ENCODE results near the gene PRMT7.
"Not testable (repeated sequence)": the region's sequence is repeated elsewhere in the genome, so short reads cannot be mapped to it uniquely, and the experiment has no call there.

Gene PRMT7

DNA sequence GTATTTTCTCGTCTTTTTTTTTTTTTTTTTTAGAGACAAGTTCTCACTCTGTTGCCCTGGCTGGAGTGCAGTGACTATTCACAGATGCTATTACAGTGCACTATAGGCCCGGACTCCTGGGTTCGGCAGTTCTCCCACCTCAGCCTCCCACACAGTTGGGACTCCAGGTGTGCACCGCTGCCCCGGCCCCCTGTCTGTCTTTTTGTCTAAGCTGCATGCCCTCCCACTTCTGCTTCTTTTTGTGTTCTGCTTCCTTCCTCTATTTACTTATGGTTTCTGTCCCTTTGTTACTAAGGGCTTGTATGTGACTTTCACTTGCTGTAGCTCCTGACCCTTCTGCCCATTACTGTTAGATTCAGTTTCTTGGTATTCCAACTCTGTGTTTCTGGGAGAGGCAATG lies 26.0 kb upstream of the PRMT7 start:
- peak in 1 of 2 donors; percentile 9 for ATAC-seq

DNA sequence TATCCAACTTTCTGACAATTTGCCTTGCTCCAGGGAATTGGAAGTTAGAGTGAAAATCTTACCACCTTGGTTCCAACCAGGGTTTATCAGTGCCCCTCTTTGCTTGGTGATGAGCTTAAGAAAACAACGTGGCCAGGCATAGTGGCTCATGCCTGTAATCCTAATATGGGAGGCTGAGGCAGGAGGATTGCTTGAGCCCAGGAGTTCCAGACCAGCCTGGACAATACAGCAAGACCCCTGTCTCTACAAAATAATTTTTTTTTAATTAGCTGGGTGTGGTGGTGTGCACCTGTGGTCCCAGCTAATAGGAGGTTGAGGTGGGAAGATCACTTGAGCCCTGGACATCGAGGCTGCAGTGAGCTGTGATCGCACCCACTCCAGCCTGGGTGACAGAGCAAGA lies 25.1 kb upstream of the PRMT7 start:
- ATAC-seq: no peak

DNA sequence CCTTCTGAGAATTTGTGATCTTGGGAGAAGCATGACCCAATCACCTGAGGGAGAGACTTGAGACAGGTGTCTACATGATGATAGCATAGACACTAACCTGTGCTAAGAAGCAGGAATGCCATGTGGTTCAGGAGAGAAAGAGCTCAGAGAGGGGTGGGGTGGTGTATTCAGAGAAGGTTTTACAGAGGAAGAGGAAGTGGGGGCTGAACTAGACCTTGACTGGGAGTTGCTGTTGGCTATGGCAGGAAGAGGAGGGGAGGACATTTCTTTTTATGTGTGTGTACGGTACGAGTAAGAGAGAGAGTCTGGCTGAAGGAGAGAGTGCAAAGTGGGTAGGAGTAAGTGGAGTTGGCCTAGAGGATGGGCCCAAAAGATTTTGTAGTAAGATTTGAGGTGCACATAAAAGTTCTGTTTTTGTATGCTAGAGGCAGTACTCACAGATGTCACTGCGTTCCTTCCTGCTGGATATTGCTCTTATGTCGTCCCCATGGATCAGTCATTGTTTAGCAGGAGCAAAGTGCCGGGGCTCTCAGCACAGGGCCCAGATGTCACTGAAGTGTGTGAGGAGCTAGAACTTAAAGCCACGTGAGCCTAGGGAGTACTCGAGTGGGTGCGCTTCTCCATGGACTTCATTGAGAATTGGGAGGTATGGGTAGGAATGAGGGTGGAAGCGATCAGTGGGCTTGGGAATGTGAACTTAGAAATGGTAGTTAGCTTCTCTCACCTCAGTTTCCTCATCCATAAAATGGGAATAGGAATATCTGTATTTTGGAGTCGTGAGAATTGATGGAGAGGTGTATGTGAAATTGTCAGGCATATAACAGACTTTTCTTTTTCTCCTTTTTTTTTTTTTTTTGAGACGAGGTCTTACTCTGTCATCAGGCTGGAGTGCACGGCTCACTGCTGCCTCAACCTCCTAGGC lies 24.4 kb upstream of the PRMT7 start:
- peak; percentile 8 to 31 for ATAC-seq

DNA sequence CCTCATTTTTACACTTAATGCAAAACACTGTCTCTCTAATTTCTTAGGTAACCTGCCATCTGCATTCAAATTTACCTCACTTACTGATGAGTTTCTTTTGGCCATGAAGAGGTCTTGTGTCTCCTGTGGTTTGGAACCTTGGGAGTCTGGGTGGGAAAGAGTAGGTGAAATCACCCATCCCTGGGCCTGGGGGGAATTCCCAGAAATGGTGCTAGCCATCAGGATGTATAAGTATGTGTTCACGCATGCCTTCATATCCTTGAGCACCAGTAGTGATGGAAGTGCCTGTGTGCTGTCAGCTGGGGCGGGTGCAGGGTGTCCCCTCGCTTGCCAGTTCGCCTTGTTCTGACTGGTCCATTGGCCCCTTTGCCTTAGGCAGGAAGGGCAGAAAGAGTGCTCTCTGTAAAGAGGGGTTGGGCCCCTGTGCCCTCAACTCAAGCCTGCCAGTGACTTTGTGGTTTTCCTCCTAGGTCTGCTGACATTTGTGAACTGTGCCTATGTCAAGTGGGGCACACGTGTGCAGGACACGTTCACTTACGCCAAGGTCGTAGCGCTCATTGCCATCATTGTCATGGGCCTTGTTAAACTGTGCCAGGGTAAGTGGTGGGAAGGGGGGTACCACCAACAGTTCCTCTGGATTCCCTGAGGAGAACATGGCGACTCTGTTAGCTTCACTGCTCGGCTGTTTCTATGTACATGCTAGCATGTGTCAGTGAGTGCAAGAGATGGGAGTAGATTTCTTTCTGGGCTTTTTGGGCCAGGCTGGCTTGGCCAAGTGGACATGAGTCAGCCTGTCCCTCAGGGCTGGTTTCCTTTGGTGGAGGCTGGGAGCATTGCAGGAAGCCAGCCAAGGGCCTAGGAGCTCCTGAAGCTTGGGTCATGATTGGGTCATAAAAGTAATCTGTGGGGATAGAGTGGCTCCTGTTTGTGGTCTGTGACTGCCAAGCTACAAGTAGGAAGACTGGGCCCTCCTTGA lies 23.3 kb upstream of the PRMT7 start:
- ATAC-seq: peak in 1 of 2 donors; percentile 15

DNA sequence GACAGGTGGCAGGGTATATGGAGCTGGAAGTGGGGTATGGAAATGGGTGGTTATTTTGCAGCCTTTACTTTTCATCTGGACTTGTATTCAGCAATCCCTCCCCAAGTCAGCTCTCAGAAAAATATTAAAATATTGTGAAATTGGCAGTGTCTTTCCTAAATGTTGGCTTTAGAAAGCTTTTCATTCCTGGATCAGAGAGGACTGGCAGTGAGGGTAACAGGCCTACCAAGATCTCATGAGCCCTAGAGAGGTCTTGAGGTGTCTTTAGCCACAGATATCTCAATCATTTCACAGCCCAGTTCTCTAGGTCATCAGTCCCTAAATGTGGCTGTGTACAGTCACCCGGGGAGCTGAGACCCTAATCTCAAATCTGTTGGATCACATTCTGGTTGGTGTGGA lies 22.6 kb upstream of the PRMT7 start:
- ATAC-seq: no peak

DNA sequence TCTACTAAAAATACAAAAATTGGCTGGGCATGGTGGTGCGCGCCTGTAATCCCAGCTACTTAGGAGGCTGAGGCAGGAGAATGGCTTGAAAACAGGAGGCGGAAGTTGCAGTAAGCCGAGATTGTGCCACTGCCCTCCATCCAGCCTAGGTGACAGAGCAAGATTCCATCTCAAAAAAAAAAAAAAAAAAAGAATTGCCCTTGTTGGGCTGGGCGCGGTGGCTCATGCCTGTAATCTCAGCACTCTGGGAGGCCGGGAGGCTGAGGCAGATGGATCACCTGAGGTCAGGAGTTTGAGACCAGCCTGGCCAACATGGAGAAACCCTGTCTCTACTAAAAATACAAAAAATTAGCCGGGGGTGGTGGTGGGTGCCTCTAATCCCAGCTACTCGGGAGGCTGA lies 22.0 kb upstream of the PRMT7 start:
- not testable (repeated sequence) for ATAC-seq

DNA sequence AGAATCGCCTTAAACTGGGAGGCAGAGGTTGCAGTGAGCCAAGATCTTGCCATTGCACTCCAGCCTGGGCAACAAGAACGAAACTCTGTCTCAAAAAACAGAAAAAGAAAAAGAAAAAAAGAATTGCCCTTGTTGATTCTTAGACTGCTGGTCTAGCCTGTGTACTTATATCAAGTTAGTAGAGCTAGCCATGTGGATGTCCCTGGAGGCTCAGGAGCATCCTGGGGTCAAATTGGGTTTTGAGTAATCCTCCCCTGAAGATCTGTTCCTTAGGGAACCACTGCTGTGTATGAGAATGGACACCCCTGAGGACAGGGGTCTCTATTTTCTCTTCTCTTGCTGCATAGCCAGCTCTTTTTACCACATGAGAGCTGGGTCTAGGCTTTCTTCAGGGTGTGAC lies 21.6 kb upstream of the PRMT7 start:
- no peak for ATAC-seq

DNA sequence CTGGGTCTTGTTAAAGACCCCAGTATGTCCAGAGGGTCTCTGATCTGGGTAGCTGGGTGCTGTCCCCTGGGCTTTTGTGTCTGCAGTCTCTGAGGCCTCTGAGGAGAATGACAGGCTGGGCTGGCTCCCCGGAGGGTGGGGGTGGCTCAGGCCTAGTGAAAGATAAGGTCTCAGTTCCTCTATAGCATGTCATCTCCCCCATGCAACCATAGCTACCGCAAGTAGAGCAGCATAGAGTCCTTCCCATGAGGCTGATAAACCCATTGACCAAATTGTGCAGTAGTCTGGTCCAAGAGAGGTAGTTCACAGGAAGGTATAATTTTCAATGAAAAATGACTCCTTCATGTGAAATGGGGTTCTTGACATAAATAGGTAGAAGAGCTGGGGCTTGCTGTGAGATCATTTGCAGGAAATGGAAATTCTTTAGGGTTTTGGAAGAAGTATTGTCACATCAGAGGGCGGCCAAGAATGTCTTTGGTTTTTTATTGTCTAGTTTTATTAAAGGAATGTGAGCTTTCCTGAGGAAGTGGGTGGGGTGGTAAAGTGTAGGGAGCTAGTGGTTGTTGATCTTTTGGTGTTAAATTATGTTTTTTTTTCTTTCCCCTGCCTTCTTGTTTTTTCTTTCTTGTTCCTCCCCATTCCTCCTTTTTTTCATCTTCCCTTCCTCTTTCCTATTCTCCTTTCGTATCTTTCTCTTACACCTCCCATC lies 21.0 kb upstream of the PRMT7 start:
- ATAC-seq: peak; percentile 84 to 86

DNA sequence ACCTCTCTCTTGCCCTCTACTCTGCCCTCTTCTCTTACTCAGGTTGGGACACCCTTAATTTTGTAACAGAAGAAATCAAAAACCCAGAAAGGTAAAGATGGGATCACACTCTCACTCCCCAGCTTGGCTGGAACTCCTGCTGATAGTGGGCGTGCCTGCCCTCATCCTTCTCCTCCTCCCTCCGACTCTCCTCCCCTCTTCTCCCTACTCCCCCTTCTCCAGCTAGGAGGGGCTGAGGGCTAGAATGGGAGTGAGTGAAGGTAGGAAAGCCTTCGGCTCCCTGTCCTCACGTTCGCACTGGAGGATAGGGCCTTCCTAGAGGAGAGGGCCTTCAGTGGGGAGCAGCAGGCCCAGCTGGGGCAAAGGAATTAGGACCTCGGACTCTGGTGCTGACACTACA lies 20.4 kb upstream of the PRMT7 start:
- no peak for ATAC-seq

DNA sequence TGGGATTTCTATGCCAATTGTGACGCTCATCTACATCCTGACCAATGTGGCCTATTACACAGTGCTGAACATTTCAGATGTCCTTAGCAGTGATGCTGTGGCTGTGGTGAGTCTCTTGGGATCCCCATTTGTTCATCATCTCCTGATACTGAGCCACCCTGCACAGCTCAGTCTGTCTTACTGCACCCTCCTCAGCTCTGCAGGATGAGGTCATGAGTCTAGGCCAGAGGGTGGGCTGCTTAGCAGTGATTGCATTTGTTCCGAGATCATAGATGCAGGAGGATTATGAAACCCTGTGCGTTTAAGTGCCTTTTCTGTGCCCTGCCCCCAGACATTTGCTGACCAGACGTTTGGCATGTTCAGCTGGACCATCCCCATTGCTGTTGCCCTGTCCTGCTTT lies 19.6 kb upstream of the PRMT7 start:
- no peak for ATAC-seq

DNA sequence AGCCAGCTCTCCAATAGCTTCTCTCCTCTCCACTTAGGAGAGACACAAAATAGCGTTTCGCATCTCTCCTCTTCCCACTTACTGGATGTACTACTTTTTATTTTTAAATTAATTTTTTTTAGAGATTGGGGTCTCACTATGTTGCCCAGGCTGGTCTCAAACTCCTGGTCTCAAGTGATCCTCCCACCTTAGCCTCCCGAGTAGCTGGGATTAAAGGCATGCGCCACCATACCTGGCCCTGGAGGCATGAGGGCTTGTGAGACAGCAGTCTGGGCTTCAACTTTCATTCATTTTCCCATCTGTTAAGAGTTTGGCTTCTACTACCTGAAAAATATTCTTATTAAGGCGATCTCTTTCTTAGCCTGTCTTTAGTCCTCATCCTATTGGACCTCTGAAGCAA lies 18.4 kb upstream of the PRMT7 start:
- ATAC-seq: no peak

DNA sequence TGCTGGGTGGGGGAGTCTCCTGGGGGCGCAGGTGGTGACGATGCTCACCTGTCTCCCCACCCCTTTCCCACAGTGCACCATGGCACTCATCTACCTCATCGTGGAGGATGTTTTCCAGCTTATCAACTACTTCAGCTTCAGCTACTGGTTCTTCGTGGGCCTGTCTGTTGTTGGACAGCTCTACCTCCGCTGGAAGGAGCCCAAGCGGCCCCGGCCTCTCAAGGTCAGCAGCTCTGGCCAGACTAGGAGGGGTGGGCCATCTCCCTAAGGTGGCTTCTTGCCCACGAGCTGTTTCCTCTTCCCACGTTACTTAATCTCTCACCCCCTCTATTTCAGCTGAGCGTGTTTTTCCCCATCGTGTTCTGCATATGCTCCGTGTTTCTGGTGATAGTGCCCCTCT lies 14.5 kb upstream of the PRMT7 start:
- ATAC-seq: no peak

DNA sequence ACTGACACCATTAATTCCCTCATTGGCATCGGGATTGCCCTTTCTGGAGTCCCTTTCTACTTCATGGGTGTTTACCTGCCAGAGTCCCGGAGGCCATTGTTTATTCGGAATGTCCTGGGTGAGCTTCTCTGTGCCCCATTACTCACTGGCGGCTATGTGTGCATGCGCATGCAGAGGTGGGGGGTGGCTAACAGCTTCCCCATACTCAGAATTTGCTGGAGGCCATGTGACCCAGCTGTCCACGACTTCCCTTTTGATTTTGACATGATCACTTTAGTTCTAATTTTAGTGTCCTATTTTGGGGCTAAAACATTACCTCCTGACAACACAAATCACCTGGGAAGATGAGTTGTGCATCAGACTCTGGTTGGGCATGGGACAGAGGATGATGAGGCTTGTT lies 14.1 kb upstream of the PRMT7 start:
- ATAC-seq: no peak

DNA sequence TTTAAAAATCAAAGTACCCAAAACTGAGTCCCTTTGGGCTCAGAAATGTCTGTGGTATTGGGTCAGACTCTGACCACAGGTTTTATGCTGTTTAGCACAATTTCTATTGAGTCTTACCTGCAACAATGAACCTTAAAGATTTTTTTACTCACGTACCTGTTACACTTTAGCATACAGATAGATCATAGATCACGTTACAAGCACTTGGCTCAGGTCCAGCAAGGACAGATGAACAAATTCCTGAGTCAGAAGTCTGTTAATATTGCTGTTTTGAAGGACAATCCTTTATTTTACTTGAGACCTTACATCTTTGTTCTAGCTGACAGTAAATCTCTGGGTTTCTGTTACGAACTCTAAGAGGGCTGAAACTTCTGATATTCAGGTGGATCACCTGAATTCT lies 12.9 kb upstream of the PRMT7 start:
- ATAC-seq: no peak

DNA sequence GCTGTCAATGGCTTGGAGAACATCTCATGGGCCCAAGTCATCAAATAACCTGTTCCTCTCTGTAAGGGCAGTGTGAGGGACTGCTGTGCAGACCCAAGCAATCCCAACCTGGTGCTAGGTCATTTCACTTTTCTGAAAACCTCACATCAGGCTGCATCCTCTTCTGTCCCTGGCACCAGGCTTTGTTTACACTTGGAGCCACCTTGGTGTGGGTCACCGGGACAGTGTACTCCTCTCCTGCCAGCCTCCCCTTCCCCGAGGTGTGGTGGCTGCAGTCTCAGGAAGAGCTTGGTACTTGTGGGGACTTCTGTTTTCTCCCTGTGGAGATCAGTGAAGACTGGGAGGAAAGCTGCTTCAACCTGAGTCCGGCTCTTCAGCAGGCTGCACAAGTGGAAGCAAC lies 12.5 kb upstream of the PRMT7 start:
- ATAC-seq: no peak

DNA sequence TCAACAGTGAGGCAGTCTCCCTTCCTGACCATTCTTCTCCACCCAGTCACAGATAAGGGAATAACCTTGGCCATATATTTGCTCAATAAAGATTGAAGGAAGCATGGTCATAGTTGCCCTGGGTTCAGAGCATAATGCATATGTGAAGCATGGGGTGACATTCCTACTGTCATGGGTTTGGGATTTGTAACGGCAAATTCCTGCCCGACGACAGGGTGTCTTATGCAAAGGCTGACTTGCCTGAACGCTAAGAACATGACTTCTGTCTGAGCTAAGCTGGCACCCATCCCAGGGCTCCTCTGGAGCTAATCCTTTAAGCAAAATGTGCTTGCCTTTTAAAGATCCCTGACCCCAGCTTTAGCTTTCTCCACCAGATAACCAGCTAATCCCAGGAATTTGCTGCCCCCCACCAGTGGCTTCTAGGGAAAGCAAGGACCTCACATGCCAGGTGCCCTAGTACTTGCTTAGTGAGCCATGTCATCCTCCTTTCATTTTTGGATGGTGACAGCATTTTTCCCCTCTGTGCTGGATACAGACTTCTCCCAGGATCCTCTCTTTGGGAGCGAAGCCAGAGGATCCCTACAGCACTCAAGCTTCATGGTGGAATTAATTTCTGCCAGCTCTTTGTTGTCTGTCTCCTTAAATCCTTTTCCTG lies 11.8 kb upstream of the PRMT7 start:
- ATAC-seq: no peak

DNA sequence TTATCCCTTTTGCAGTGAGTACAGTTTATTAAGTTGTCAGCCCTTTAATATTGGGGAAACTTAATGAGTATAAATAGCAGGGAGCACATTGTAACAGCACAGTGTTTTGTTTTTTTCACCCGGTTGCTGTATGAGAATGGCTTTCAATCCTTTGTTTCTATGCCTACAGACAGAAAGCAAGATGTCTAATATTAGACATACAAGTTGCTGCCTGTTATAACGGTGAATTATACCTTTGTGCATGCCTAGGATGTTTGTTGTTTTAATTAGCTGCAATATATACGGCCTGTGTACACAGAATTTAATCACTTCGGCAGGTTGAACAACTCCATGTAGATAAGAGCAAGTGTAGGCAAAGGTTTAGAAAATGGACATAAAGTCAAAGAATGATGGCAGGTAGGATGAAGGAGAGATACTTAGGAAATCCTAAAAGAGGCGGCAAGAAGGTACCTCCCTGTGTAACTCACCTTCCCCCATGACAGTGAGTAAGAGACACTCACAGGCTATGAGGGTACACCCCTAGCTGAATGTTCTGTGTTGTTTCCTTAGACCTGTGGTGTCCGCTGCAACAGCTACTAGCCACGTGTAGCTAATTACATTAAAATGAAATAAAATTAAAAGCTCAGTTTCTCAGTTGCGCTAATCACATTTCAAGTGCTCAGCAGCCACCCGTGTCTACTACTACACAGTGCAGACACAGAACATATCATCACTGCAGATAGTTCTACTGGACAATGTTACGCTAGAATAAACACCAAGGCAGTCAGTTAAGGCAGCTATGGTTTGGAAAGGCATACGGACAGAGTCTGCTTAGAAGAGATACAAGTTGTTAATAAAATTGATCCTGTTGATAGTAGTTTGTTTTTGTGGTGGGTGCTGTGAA lies 11.0 kb upstream of the PRMT7 start:
- no peak for ATAC-seq

DNA sequence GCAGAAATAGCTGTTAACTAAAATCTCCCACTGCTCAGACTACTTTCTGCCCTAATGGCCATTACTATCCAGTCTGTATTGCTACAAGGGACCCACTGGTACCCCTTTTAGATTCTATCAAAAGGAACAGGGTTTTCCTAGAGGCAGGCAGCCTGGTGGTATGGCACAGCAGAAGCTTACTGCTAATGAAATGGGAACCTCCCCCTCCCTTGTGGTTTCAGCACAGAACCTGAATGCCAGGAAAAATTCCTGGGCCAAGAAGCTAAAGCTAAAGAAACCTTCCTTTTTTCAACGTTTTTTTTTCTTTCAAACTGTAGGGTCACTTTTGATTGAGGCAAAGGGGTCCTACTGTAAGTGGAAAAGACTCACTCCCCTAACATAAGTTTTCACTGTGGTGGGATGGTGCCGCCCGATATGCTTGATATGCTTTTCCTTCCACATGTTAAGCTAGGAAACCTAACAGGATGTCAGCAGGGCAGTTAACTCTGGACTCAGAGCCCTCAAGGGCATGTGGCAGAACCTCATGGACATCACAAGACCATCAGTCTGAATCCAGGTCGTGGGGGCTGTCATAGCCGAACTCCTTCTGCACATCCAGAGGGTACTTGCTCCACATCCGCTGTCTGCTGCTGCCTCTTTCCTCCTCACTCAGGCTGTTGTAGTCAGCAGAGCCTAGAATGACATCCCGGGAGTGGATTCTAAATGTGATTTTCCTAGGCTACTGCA lies 9.9 kb upstream of the PRMT7 start:
- no peak for ATAC-seq

DNA sequence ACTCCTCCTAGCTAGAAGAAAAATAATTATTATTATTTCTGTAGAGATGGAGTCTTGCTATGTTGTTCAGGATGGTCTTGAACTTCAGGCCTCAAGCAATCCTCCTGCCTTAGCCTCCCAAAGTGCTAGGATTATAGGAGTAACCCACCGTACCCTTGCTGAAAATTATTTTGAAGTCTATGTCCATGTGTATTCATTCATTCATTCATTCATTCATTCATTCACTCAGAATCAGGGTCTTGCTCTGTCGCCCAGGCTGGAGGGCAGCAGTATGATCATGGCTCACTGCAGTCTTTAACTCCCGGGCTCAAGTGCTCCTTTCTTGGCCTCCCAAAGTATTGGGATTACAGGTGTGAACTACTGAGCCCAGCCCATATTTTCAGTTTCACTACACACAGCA lies 4.2 kb upstream of the PRMT7 start:
- ATAC-seq: no peak

DNA sequence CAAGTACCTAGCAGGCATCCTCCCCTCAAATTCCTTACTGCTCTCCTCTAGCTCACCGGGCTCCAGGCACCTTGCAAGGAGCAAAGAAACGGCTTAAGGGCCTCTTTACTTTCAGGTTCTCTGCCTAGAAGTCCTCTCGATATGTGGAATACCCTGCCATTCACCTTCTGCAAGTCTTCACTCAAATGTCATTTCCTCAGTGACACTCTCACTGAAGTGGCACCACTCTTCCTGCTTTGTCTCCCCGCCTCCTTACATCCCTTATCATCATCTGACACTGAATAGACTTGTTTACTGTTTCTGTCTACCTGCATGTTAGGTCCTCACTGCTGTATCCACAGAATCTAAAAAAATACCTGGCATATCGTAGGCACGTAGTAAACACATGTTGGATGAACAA lies 1.0 kb upstream of the PRMT7 start:
- ATAC-seq: no peak

DNA sequence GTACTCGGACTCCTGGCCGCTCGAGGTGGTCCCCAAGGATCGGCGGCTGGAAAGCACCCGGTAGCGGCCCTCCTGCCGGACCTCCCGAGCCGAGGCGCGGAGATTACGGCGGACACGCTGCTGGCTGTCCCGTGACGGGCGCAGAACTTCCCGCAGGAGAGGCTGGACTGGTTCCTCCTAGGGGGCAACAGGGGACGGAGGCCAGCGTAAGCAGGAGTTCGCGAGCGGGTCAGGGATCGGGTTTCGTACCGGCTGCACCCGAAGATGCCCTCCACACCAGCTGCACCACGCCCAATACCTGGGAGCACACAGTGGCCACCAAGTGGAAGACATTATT lies 414 bp upstream of the PRMT7 start:
- ATAC-seq: no peak

All from activated CD4-positive, CD25-positive, alpha-beta regulatory T cell treated with anti-CD3 and anti-CD28 coated beads, Interleukin-2, amount 50 U/mL, for 24 hours (primary cell).